Kidney (tissue), 14 donors: ENCODE results near the gene KANK2. TPM values are rescaled to one million over a fixed set of nuclear protein-coding genes. Genes with fewer than 3 reads are reported as not detected.
"Not testable (repeated sequence)": the region's sequence is repeated elsewhere in the genome, so short reads cannot be mapped to it uniquely, and the experiment has no call there.

Experiments used
- DNase-seq, 5 donors: peaks; one replicate each; pipeline ENCODE4 v3.0.0-alpha.2; 2013 to 2020
- FAIRE-seq: peaks from 2 replicates; lab custom pipeline; 2012; peaks lifted over from hg19 to GRCh38; lab: Jason Lieb, UNC
- H3K27ac ChIP-seq, 2 donors: one replicate each; pipeline ENCODE4 v1.7.0; 2013; ENCODE audit warnings: low read depth in 2 of 2, low read length in 2 of 2, inconsistent platforms in 1 of 2
- H3K27me3 ChIP-seq: one replicate; pipeline ENCODE4 v1.7.1; 2013; ENCODE audit warnings: low read length, inconsistent platforms; ENCODE audit not compliant: control insufficient read depth, insufficient read depth
- H3K36me3 ChIP-seq, 3 donors: one replicate each; pipeline versions ENCODE4 v1.7.0 to v1.7.1; 2013; ENCODE audit warnings: low read length in 3 of 3, control low read depth in 1 of 3, inconsistent platforms in 1 of 3; ENCODE audit not compliant: insufficient read depth in 3 of 3, control insufficient read depth in 2 of 3
- H3K4me1 ChIP-seq, 3 donors: one replicate each; pipeline versions ENCODE4 v1.7.0 to v1.7.1; 2013; ENCODE audit warnings: low read length in 3 of 3, inconsistent platforms in 1 of 3, low read depth in 1 of 3; ENCODE audit not compliant: control insufficient read depth in 2 of 3, insufficient read depth in 2 of 3
- H3K4me3 ChIP-seq, 3 donors: one replicate each; pipeline versions ENCODE4 v1.7.0 to v1.8.1; 2013; ENCODE audit warnings: low read length in 3 of 3, control low read depth in 1 of 3, inconsistent platforms in 1 of 3
- H3K9ac ChIP-seq, 3 donors: one replicate each; pipeline versions ENCODE4 v1.7.0 to v1.7.1; 2013; ENCODE audit warnings: low read length in 3 of 3, control low read depth in 1 of 3, inconsistent platforms in 1 of 3
- H3K9me3 ChIP-seq, 3 donors: one replicate each; pipeline versions ENCODE4 v1.7.0 to v1.7.1; 2013; ENCODE audit warnings: low read length in 3 of 3, control low read depth in 1 of 3, inconsistent platforms in 1 of 3; ENCODE audit not compliant: control insufficient read depth in 2 of 3, insufficient read depth in 1 of 3
- intact Hi-C: fragments of 100-400 bp; cut with DNase I; formaldehyde crosslinking; loops from one replicate; pipeline ENCODE4 v1.11.1; 2022
- polyA plus RNA-seq: library from polyadenylated mRNA; stranded (reverse); fragments of 350-450 nt; fragmentation: Illumina TruSeq; extraction: RNeasy Lipid Tissue Mini Kit (QIAGEN cat#74804); gene quantifications from one replicate; pipeline ENCODE4 v1.2.3, GENCODE V29; 2014; ENCODE audit warnings: low read depth, low replicate concordance; ENCODE audit not compliant: insufficient read depth
- total RNA-seq: library from RNA; stranded (reverse); fragmentation: NEBNext Ultra II Directional; extraction: Animal tissue kit (Norgen Biotek cat#: 25700); gene quantifications from one replicate; pipeline ENCODE4 v1.2.1, GENCODE V29; 2021
- TF ChIP-seq, protein P1 (sequence below): IDR thresholded peaks from 3 replicates; pipeline ENCODE4 v1.5.1; 2012; ENCODE audit warnings: mild to moderate bottlenecking, moderate library complexity, borderline replicate concordance; ENCODE audit not compliant: insufficient read depth; ENCODE audit errors: extremely low read depth
- donor health status: control.
- donor health status: control.
- donor health status: control.
- donor health status: control.
- donor health status: control.
- donor health status: DM: yes; HTN: yes; CAD: no.
- donor health status: Normal renal cell carcinoma (clear cell type).

Gene KANK2
- total and polyA plus RNA-seq, 2 donors from 2014 or later, result 37.5 to 119 TPM

DNA sequence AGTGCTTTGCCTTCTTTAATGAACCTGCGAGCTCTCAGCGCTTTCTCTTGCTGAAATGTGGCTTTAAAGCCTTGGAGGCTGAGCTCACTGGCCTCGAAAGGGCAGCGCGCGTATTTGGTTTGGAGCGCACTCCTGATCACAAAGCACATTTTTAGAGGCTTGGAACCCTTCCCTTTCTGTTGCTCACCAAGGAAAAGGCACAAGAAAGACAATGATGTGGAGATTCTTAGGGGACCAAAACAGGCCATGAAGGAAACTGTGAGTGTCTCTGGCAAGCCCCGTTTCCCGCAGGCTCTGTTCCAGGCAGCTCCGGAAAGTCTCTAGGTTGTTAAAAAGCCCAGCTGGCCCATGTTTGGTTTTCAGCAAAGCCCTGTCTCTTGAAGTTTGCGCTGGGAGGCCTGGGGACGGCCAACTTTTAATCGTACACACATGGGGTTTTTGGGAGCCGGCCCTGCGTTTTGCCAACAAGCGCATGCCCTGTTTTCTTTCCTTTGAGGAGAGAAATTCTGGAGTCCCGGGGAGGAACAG lies 32.4 kb downstream of the KANK2 start:
- peak in 3 of 5 donors; percentile 22 to 92 (median 91) for DNase-seq
- Histone ChIP-seq H3K4me3 (no peak overlapping the region), H3K9ac (no peak overlapping the region), H3K4me1 (peaks cover 0 to 4% (median 0%) of the 10 kb centered on the region in 3 donors), H3K27me3 (no peaks in the 10 kb centered on the region), H3K36me3 (peaks cover 0 to 18% (median 7%) of the 10 kb centered on the region in 3 donors), H3K27ac (peak overlapping the region; percentile 48 to 64), H3K9me3 (no peaks in the 10 kb centered on the region)
- intact Hi-C loops, result no loop called here
- FAIRE-seq, result no peak
- TF ChIP-seq, protein P1, sequence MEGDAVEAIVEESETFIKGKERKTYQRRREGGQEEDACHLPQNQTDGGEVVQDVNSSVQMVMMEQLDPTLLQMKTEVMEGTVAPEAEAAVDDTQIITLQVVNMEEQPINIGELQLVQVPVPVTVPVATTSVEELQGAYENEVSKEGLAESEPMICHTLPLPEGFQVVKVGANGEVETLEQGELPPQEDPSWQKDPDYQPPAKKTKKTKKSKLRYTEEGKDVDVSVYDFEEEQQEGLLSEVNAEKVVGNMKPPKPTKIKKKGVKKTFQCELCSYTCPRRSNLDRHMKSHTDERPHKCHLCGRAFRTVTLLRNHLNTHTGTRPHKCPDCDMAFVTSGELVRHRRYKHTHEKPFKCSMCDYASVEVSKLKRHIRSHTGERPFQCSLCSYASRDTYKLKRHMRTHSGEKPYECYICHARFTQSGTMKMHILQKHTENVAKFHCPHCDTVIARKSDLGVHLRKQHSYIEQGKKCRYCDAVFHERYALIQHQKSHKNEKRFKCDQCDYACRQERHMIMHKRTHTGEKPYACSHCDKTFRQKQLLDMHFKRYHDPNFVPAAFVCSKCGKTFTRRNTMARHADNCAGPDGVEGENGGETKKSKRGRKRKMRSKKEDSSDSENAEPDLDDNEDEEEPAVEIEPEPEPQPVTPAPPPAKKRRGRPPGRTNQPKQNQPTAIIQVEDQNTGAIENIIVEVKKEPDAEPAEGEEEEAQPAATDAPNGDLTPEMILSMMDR, result no peak

DNA sequence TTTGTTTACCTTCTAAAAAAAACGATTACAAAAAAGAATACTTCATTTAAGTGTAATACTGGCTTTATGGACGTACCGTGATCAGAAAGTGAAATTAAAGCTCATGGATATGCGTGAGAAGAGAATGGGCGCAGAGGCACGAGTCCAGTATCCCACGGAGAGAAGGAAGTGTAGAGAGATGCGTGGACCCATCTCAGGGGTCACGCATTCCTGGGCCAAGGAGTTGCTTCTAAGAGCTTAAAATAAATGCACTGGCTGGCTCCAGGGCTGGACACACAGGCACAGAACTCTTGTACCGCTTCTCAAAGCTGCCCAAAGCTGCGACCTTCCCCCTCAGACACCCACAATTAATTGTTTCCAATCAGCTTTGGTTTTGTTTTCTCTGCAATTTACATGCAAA lies 33.0 kb downstream of the KANK2 start:
- peak overlapping the region; percentile 48 to 64 for H3K27ac ChIP-seq
- peaks cover 0 to 15% (median 4%) of the 10 kb centered on the region in 3 donors for H3K36me3 ChIP-seq

DNA sequence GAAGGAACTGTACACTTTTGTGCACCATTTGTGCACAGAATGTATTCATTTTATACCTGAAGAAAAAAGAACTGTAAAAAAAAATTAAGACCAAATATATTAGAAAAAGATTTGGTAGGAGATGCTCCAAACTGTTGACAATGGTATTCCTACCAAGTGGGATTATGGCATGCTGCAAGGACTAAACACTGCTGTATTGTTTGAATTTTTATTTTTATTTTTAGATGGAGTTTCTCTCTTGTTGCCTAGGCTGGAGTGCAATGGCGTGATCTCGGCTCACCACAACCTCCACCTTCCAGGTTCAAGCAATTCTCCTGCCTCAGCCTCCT lies 36.9 kb downstream of the KANK2 start:
- H3K27ac ChIP-seq, FAIRE-seq, H3K9me3 ChIP-seq, intact Hi-C loops, DNase-seq, H3K27me3 ChIP-seq, H3K4me3 ChIP-seq, H3K4me1 ChIP-seq, H3K9ac ChIP-seq, H3K36me3 ChIP-seq: not testable (repeated sequence)

More for the DNA sequence above, 33.0 kb downstream of the KANK2 start:
- TF ChIP-seq, protein P1, result no peak
- no peaks in the 10 kb centered on the region for H3K9me3 ChIP-seq
- no peak for DNase-seq
- H3K9ac ChIP-seq, result no peak overlapping the region
- H3K4me3 ChIP-seq, result no peak overlapping the region
- H3K27me3 ChIP-seq, result no peaks in the 10 kb centered on the region
- peaks cover 0 to 4% (median 0%) of the 10 kb centered on the region in 3 donors for H3K4me1 ChIP-seq
- intact Hi-C loops, result no loop called here
- no peak for FAIRE-seq

DNA sequence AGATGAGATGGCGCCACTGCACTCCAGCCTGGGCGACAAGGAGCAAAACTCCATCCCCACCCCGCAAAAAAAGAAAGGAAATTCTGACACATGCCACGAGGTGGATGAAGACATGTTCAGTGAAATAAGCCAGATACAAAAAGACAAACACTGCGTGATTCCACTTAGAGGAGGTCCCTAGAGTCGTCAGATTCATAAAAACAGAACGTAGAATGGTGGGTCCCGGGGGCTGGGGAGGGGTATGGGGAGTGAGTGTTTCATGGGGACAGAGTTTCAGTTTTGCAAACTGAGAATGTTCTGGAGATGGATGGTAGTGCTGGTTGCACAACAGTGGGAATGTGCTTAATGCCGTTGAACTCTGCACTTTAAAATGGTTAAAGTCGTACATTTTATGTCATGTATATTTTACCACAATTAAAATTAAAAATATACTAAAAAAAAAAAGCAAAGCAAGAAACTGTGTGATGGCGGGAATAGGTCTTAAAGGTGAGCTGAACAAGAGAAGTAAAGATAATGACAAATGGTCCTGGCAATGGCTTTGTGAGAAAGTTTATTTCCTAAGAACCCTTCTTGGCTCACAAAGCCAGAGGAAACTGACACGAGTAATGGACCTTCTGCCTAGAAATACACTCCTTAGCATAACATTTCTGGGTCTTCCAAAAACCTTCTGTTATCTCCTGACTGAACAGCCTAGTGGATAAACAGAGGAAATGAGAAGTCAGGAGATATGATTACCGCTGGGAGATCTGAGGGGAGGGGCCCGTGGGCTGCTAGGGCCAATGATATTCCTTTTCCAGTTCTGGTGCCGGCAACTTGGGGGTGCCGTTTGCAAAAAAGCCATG lies 37.5 kb downstream of the KANK2 start:
- intact Hi-C loops, result no loop called here
- Histone ChIP-seq H3K4me1 (peaks cover 0 to 5% (median 4%) of the 10 kb centered on the region in 3 donors), H3K36me3 (no peaks in the 10 kb centered on the region), H3K27ac (no peak overlapping the region), H3K9ac (no peak overlapping the region), H3K27me3 (no peaks in the 10 kb centered on the region), H3K9me3 (no peaks in the 10 kb centered on the region), H3K4me3 (no peak overlapping the region)
- DNase-seq (no peak), FAIRE-seq (no peak)
- TF ChIP-seq, protein P1, result no peak
